HG03442 (cell line): ENCODE data around the gene ZDHHC4.
"Not testable (repeated sequence)": the region's sequence is repeated elsewhere in the genome, so short reads cannot be mapped to it uniquely, and the experiment has no call there.

Source experiments
- ATAC-seq: cut with Tn5 transposase; IDR thresholded peaks from one replicate; pipeline ENCODE4 v1.9.1; 2021; ENCODE audit warnings: mild to moderate bottlenecking, moderate library complexity; ENCODE audit not compliant: unreplicated experiment

Gene ZDHHC4

GRCh38 chr7:6631605-6632004, 54.4 kb downstream of the ZDHHC4 start:
- ATAC-seq, result no peak

DNA sequence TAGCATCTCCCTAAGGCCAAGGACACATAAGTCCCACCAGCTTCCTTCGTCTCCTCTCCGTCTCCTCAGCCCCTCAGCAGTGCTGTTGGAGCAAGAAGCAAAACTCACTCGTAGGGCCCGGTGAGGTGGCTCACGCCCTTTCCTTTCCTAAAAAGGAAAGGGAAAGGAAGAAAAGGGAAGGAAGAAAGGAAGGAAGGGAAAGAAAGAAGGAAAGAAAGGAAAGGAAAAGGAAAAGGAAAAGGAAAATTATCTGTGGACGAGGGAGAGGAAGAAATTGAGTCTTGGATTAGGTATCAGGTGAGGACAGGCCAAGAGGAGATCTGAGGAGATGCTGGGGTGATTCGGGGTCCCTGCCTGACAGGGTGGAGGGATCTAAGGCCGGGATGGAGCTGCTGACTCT, 56.8 kb downstream of the ZDHHC4 start:
- ATAC-seq, result no peak

GRCh38 chr7:6634971-6635370, 57.7 kb downstream of the ZDHHC4 start:
- ATAC-seq, result not testable (repeated sequence)

DNA sequence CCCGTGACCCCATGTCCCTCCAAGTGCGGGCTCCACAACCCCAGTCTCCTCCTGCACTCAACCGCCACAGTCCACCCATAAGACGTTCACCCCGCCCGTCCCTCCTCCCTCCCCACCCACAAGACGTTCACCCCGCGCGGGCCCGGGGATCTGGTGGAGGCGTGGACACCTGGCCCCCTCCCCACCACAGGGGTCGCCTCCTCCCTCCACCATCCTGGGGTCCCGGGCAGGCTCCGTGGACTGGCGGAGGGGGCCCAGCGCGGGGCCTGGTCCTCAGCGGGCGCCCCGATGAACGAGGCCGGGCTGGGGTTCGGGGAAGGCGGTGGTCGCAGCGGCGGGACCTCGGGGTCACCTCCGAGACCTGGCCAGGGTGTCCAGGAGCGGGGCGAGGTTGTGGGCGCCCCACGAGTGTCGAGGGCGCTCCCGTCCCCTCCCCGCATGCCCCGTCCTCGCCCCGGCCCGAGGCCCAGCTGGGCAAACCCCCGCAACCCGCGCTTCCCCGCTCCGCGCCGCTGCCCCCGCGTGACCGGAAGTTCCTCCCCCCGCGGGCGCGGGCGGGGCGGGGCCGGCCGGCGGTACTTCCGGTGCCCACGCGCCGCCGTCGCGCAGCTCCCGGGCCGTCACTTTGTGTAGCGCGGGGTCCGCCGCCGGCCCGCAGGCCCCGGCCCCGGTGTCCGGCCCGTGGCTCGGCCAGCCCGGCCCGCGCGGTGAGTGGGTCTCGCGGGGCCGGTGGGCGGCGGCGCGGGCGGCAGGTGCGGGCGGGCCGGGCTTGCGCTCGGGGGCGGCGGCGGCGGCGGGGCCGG, 59.7 kb downstream of the ZDHHC4 start, which contains the start of gene ZNF316:
Gene ZNF316, plus strand, starts transcription at position 578 of the 803 bp plus-strand sequence. CDS start 5,092 bp downstream, outside the sequence.
- ATAC-seq, result peak; percentile 53

GRCh38 chr7:6637544-6638229, 60.4 kb downstream of the ZDHHC4 start:
- peak; percentile 72 for ATAC-seq
